Fibroblast of lung (primary cell): ENCODE results near the gene AFAP1L2. TPM values are rescaled to one million over a fixed set of nuclear protein-coding genes. Genes with fewer than 3 reads are reported as not detected.

Experiments
- DNase-seq, 2 donors: peaks; one replicate each; pipeline versions ENCODE4 v3.0.0 to v3.0.0-alpha.2; 2010; ENCODE audit warnings: low read depth in 2 of 2
- H2AFZ ChIP-seq: 2 replicates; pipeline ENCODE4 v1.5.1; 2012; ENCODE audit warnings: low read length, control low read depth, inconsistent platforms
- H3K27ac ChIP-seq: 2 replicates; pipeline ENCODE4 v1.5.1; 2011; ENCODE audit warnings: low read length, control low read depth; ENCODE audit not compliant: insufficient read depth
- H3K27me3 ChIP-seq: 2 replicates; pipeline ENCODE4 v1.5.1; 2011; ENCODE audit warnings: mild to moderate bottlenecking, low read length; ENCODE audit not compliant: control insufficient read depth, insufficient read depth
- H3K36me3 ChIP-seq: 2 replicates; pipeline ENCODE4 v1.5.1; 2011; ENCODE audit warnings: low read length; ENCODE audit not compliant: control insufficient read depth, insufficient read depth
- H3K4me1 ChIP-seq: 2 replicates; pipeline ENCODE4 v1.5.1; 2011; ENCODE audit warnings: low read length; ENCODE audit not compliant: control insufficient read depth, insufficient read depth; ENCODE audit errors: extremely low read depth
- H3K4me2 ChIP-seq: 2 replicates; pipeline ENCODE4 v1.5.1; 2011; ENCODE audit warnings: low read length, control low read depth; ENCODE audit not compliant: insufficient read depth; ENCODE audit errors: extremely low read depth
- H3K4me3 ChIP-seq, 4 experiments: fragments of 200-600 bp in 1 of 4; sonication (generic) in 1 of 4; replicated peaks in 1 of 4; 2 replicates each; pipeline ENCODE4 v1.5.1; 2011 to 2016; ENCODE audit warnings: low read length in 4 of 4, low read depth in 3 of 4, mild to moderate bottlenecking in 3 of 4, control low read depth in 2 of 4, inconsistent platforms in 1 of 4, mixed read lengths in 1 of 4; ENCODE audit not compliant: insufficient read depth in 1 of 4; ENCODE audit errors: control extremely low read depth in 1 of 4
- H3K79me2 ChIP-seq: 2 replicates; pipeline ENCODE4 v1.5.1; 2012; ENCODE audit warnings: mild to moderate bottlenecking, low read length, inconsistent platforms; ENCODE audit not compliant: control insufficient read depth, insufficient read depth
- H3K9ac ChIP-seq: 2 replicates; pipeline ENCODE4 v1.5.1; 2011; ENCODE audit warnings: mild to moderate bottlenecking, low read length, control low read depth; ENCODE audit not compliant: insufficient read depth
- H3K9me3 ChIP-seq: 2 replicates; pipeline ENCODE4 v1.5.1; 2012; ENCODE audit warnings: low read depth, low read length; ENCODE audit not compliant: control insufficient read depth, insufficient read depth
- H4K20me1 ChIP-seq: 2 replicates; pipeline ENCODE4 v1.5.1; 2011; ENCODE audit warnings: low read length; ENCODE audit not compliant: control insufficient read depth, insufficient read depth; ENCODE audit errors: extremely low read depth
- EZH2 ChIP-seq: IDR thresholded peaks from 2 replicates; pipeline ENCODE4 v1.5.1; 2012; ENCODE audit warnings: low read length, control low read depth, mild to moderate bottlenecking; ENCODE audit errors: missing control alignments
- polyA plus RNA-seq, 2 donors: library from polyadenylated mRNA; depleted of rRNA in 1 of 2; stranded (reverse) in 1 of 2; unstranded in 1 of 2; fragments of >200 nt; gene quantifications; 2 replicates each; pipeline ENCODE4 v1.2.1, GENCODE V29; 2011 to 2012; ENCODE audit warnings: missing spikeins in 1 of 2
- total RNA-seq: library from RNA; depleted of rRNA; stranded (reverse); fragments of >200 nt; gene quantifications from 2 replicates; pipeline ENCODE4 v1.2.1, GENCODE V29; 2014
- TF ChIP-seq, protein P1 (sequence below), 2 donors: IDR thresholded peaks in 1 of 2; conservative IDR thresholded peaks in 1 of 2; 1 replicate in 1 of 2; 2 replicates in 1 of 2; pipeline ENCODE4 v1.5.1; 2011 to 2012; ENCODE audit warnings: low read length in 2 of 2, control low read depth in 1 of 2, inconsistent platforms in 1 of 2, low read depth in 1 of 2, mild to moderate bottlenecking in 1 of 2

AFAP1L2 gene
- total and polyA plus RNA-seq, 2 donors (not counting 1 experiment from before 2014, with no cell fraction given): 0.17 to 9.6 TPM

DNA sequence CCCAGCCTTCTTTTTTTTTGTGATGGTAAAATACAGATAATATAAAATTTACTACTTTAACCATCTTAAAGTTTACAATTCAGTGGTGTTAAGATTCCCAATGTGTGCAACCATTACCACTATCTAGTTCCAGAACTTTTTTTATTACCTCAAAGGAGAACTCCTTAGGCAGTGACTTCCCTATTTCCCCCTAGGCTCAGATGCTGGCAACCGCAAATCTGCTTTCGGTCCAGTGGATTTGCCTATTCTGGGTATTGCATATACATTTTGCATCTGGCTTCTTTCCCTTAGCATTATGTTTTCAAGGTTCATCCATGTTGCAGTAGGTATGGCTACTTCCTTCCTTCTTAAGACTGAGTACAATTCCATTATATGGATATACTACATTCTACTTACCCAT lies 56.5 kb downstream of the AFAP1L2 start:
- H3K27me3 ChIP-seq: peaks cover 2% of the 10 kb centered on the region

DNA sequence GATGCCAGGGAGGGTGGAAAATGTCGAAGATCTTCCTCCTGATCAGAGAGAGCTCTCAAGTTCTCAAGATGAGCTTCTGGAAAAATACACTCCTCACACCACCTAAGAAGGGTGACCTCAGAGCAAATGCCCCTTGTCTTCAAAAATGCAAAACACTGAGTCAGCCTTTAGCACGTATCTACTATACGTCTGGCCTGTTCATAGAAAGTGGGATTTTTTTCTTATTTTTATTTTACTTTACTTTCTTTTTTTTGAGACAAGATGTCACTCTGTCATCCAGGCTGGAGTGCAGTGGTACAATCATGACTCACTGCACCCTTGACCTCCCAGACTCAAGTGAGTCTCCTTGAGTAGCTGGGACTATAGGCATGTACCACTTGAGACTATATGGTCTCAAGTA lies 57.1 kb downstream of the AFAP1L2 start:
- Histone ChIP-seq H3K27ac (no peak overlapping the region), H3K9ac (no peak overlapping the region), H3K36me3 (no peaks in the 10 kb centered on the region), H4K20me1 (no peaks in the 10 kb centered on the region), H3K4me2 (no peak overlapping the region), H3K79me2 (no peaks in the 10 kb centered on the region), H2AFZ (no peak overlapping the region), H3K4me1 (peaks cover 4% of the 10 kb centered on the region), H3K4me3 (no peak overlapping the region), H3K27me3 (peaks cover 2% of the 10 kb centered on the region), H3K9me3 (no peaks in the 10 kb centered on the region)
- peak in 1 of 2 donors; percentile 23 for DNase-seq
- TF ChIP-seq, protein P1, sequence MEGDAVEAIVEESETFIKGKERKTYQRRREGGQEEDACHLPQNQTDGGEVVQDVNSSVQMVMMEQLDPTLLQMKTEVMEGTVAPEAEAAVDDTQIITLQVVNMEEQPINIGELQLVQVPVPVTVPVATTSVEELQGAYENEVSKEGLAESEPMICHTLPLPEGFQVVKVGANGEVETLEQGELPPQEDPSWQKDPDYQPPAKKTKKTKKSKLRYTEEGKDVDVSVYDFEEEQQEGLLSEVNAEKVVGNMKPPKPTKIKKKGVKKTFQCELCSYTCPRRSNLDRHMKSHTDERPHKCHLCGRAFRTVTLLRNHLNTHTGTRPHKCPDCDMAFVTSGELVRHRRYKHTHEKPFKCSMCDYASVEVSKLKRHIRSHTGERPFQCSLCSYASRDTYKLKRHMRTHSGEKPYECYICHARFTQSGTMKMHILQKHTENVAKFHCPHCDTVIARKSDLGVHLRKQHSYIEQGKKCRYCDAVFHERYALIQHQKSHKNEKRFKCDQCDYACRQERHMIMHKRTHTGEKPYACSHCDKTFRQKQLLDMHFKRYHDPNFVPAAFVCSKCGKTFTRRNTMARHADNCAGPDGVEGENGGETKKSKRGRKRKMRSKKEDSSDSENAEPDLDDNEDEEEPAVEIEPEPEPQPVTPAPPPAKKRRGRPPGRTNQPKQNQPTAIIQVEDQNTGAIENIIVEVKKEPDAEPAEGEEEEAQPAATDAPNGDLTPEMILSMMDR (conservative IDR thresholded peaks at IDR 0.05 in 1 of 2, IDR thresholded peaks at IDR 0.05 in 1 of 2; ENCODE audit: low read depth in 1 of 2, low read length in 2 of 2): no peak
- TF ChIP-seq EZH2: no peak

More for the DNA sequence above, 56.5 kb downstream of the AFAP1L2 start:
- H3K9ac ChIP-seq: no peak overlapping the region
- TF ChIP-seq, protein P1 (conservative IDR thresholded peaks at IDR 0.05 in 1 of 2, IDR thresholded peaks at IDR 0.05 in 1 of 2; ENCODE audit: low read depth in 1 of 2, low read length in 2 of 2): no peak
- no peak for TF ChIP-seq EZH2
- no peak overlapping the region for H3K27ac ChIP-seq
- DNase-seq: no peak
- H3K36me3 ChIP-seq: no peaks in the 10 kb centered on the region
- no peaks in the 10 kb centered on the region for H3K9me3 ChIP-seq
- H3K4me1 ChIP-seq: peaks cover 4% of the 10 kb centered on the region
- no peaks in the 10 kb centered on the region for H3K79me2 ChIP-seq
- H4K20me1 ChIP-seq: no peaks in the 10 kb centered on the region
- H3K4me2 ChIP-seq: no peak overlapping the region
- no peak overlapping the region for H3K4me3 ChIP-seq
- no peak overlapping the region for H2AFZ ChIP-seq

DNA sequence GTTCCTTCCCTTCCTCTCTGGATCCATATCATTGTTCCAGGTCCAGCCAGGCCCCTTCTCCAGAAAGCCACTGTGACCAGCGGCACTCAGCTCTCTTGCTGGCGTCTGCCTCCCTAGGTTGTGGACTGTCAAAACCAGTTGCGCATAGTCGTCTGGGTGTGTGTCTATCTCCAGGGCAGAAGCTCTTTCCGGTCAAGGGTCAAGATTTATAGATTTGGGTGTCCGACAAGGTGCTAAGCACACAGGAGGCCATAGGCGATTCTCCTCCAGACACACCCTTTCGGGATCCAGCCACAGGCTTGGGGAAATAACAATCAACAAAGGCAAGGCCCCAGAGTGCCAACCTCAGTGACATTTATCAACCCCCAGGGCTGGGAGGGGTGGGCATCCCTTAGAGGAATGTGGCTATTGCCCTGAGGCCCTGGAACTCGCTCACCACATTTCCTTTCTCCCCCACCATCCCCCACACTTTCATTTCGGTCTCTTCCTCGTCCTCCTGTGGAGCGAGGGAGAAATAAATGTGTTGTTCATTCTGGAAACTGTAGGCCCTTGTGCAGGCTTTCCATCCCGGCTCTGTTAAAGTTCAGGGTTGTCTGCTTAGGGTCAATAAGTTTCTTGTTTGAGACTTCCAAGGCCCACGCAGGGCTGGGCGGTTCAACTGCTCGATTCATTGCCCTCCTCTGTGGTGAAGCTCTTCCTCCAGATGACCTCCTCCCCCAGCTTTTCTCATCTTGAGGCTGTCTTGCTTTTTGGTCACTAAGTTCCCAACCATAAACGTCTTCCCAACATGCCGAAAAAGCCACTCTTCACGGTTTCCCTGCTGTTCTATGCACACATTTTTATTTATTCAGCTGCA lies 57.9 kb downstream of the AFAP1L2 start:
- DNase-seq: no peak
- Histone ChIP-seq H3K36me3 (no peaks in the 10 kb centered on the region), H3K9me3 (no peaks in the 10 kb centered on the region), H3K4me2 (no peak overlapping the region), H3K4me3 (no peak overlapping the region), H3K9ac (no peak overlapping the region), H3K4me1 (peaks cover 4% of the 10 kb centered on the region), H3K27ac (no peak overlapping the region), H2AFZ (peak overlapping the region; percentile 20), H4K20me1 (no peaks in the 10 kb centered on the region), H3K27me3 (peaks cover 2% of the 10 kb centered on the region), H3K79me2 (no peaks in the 10 kb centered on the region)
- no peak for TF ChIP-seq EZH2
- TF ChIP-seq, protein P1 (conservative IDR thresholded peaks at IDR 0.05 in 1 of 2, IDR thresholded peaks at IDR 0.05 in 1 of 2; ENCODE audit: low read depth in 1 of 2, low read length in 2 of 2): no peak
